Nephron progenitor cell (in vitro differentiated cells): ENCODE data around the gene NF1.

Source experiments
- DNase-seq: peaks from one replicate; pipeline ENCODE4 v3.0.0; 2021
- H3K27ac Mint-ChIP-seq: 2 replicates; pipeline ENCODE4 v1.8.0; 2021; ENCODE audit warnings: mild to moderate bottlenecking, moderate library complexity, mixed read lengths
- H3K27me3 Mint-ChIP-seq: 2 replicates; pipeline ENCODE4 v1.8.0; 2021; ENCODE audit warnings: mild to moderate bottlenecking, low read depth, mixed read lengths; ENCODE audit not compliant: poor library complexity
- H3K36me3 Mint-ChIP-seq: 2 replicates; pipeline ENCODE4 v1.8.0; 2021; ENCODE audit warnings: low read depth, mixed read lengths
- H3K4me1 Mint-ChIP-seq: 2 replicates; pipeline ENCODE4 v1.8.0; 2021; ENCODE audit warnings: mixed read lengths
- H3K4me3 Mint-ChIP-seq: 2 replicates; pipeline ENCODE4 v1.8.0; 2021; ENCODE audit warnings: mild to moderate bottlenecking, moderate library complexity, mixed read lengths
- H3K9me3 Mint-ChIP-seq: 2 replicates; pipeline ENCODE4 v1.8.0; 2021; ENCODE audit warnings: mild to moderate bottlenecking, moderate library complexity, mixed read lengths
- CTCF ChIP-seq: fragments of 200-600 bp; sonication (generic); IDR thresholded peaks from 2 replicates; pipeline ENCODE4 v1.5.0; 2021; ENCODE audit warnings: antibody characterized with exemption

The NF1 gene

GRCh38 chr17:31397256-31397939 lies 302.6 kb downstream of the NF1 start:
- DNase-seq: no peak

GRCh38 chr17:31398381-31399311 lies 303.9 kb downstream of the NF1 start:
- H3K27ac Mint-ChIP-seq: no peak overlapping the region
- H3K4me3 Mint-ChIP-seq: no peak overlapping the region
- no peaks in the 10 kb centered on the region for H3K36me3 Mint-ChIP-seq
- DNase-seq: no peak
- TF ChIP-seq CTCF: no peak
- peaks cover 48% of the 10 kb centered on the region for H3K27me3 Mint-ChIP-seq
- no peaks in the 10 kb centered on the region for H3K9me3 Mint-ChIP-seq
- H3K4me1 Mint-ChIP-seq: peaks cover under 1% of the 10 kb centered on the region

More at GRCh38 chr17:31397256-31397939, 302.6 kb downstream of the NF1 start:
- Mint-ChIP-seq H3K27me3 (peaks cover 61% of the 10 kb centered on the region), H3K4me3 (no peak overlapping the region), H3K27ac (no peak overlapping the region), H3K36me3 (no peaks in the 10 kb centered on the region), H3K9me3 (no peaks in the 10 kb centered on the region), H3K4me1 (peaks cover 7% of the 10 kb centered on the region)
- no peak for TF ChIP-seq CTCF

GRCh38 chr17:31400481-31400950 lies 305.7 kb downstream of the NF1 start:
- H3K36me3 Mint-ChIP-seq: no peaks in the 10 kb centered on the region
- H3K27me3 Mint-ChIP-seq: peaks cover 37% of the 10 kb centered on the region
- DNase-seq: no peak
- no peaks in the 10 kb centered on the region for H3K4me1 Mint-ChIP-seq
- H3K9me3 Mint-ChIP-seq: no peaks in the 10 kb centered on the region
- no peak overlapping the region for H3K27ac Mint-ChIP-seq
- no peak overlapping the region for H3K4me3 Mint-ChIP-seq
- no peak for TF ChIP-seq CTCF

GRCh38 chr17:31401456-31402254 lies 306.9 kb downstream of the NF1 start:
- Mint-ChIP-seq H3K9me3 (no peaks in the 10 kb centered on the region), H3K4me1 (peaks cover 9% of the 10 kb centered on the region), H3K27me3 (peaks cover 28% of the 10 kb centered on the region), H3K36me3 (no peaks in the 10 kb centered on the region), H3K27ac (no peak overlapping the region), H3K4me3 (no peak overlapping the region)
- TF ChIP-seq CTCF: no peak
- DNase-seq: no peak

- Mint-ChIP-seq H3K36me3 (no peaks in the 10 kb centered on the region), H3K4me1 (peaks cover 11% of the 10 kb centered on the region), H3K27ac (no peak overlapping the region), H3K27me3 (peaks cover 24% of the 10 kb centered on the region), H3K4me3 (no peak overlapping the region), H3K9me3 (no peaks in the 10 kb centered on the region)
- DNase-seq: no peak
- no peak for TF ChIP-seq CTCF
Measured at GRCh38 chr17:31404028-31404949, 309.5 kb downstream of the NF1 start.
